BJ (cell line): ENCODE data around the gene CXXC5. TPM values are rescaled to one million over a fixed set of nuclear protein-coding genes. Genes with fewer than 3 reads are reported as not detected.

Experiments used
- CTCF ChIA-PET: fragments of 350-600 bp; formaldehyde crosslinking; extraction: SDS; loops from one replicate; lab custom pipeline; 2021; ENCODE audit warnings: antibody characterized with exemption, inconsistent platforms; lab: Yijun Ruan, JAX
- POLR2A ChIA-PET: fragments of 300-600 bp; sonication (Branson Sonifier 250); formaldehyde crosslinking; extraction: SDS; loops from one replicate; lab custom pipeline; 2021; ENCODE audit warnings: antibody characterized with exemption; lab: Charles Lee
- DNase-seq: peaks from one replicate; pipeline ENCODE4 v3.0.0-alpha.2; 2011; ENCODE audit warnings: low read depth
- H3K27me3 ChIP-seq: 2 replicates; pipeline ENCODE4 v1.6.0; 2011; ENCODE audit warnings: low read length; ENCODE audit not compliant: control insufficient read depth, insufficient read depth
- H3K36me3 ChIP-seq: 2 replicates; pipeline ENCODE4 v1.5.1; 2011; ENCODE audit warnings: low read length; ENCODE audit not compliant: control insufficient read depth, insufficient read depth
- H3K4me3 ChIP-seq: 2 replicates; pipeline ENCODE4 v1.5.1; 2011; ENCODE audit warnings: low read depth, mild to moderate bottlenecking, control low read depth, low read length
- polyA plus RNA-seq: library from polyadenylated mRNA; depleted of rRNA; stranded (reverse); fragments of >200 nt; gene quantifications from 2 replicates; pipeline ENCODE4 v1.2.3, GENCODE V29; 2011
- TF ChIP-seq, protein P1 (sequence below): IDR thresholded peaks from 2 replicates; pipeline ENCODE4 v1.5.1; 2011; ENCODE audit warnings: low read depth, mild to moderate bottlenecking, control low read depth, inconsistent platforms, low read length, moderate library complexity; ENCODE audit not compliant: insufficient read depth

The CXXC5 gene
- polyA plus RNA-seq, 1 experiment, result 50.4 TPM

DNA sequence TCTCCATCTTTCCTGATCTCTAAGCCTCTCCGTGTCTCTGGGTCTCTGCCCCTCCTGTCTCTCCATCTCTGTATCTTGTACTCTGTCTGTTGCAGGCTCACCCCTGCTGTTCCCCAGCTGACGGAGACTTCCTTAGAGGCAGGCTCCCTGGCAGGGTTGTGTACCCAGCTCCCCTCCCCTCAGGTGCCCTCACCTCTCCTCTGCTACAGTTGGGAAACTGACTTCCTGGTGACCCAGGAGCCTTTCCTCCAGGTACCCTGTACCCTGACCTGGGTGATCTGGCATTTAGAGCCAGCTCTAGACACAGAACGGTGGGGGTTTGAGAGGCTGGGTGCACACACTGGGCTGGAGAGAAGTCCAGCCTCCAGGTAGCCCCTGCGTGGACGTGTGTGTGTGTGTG is 37.7 kb downstream of the CXXC5 start:
- Histone ChIP-seq H3K36me3 (peaks cover 14% of the 10 kb centered on the region), H3K27me3 (no peaks in the 10 kb centered on the region), H3K4me3 (no peak overlapping the region)
- DNase-seq, result no peak
- ChIA-PET CTCF (interaction anchor here (1.6 to 3.2 kb wide), 2 partner anchors 51 to 80 kb away, joined by 9 to 20 read pairs; no protein-coding TSS in a partner anchor), POLR2A (no interaction called here)
- TF ChIP-seq, protein P1, sequence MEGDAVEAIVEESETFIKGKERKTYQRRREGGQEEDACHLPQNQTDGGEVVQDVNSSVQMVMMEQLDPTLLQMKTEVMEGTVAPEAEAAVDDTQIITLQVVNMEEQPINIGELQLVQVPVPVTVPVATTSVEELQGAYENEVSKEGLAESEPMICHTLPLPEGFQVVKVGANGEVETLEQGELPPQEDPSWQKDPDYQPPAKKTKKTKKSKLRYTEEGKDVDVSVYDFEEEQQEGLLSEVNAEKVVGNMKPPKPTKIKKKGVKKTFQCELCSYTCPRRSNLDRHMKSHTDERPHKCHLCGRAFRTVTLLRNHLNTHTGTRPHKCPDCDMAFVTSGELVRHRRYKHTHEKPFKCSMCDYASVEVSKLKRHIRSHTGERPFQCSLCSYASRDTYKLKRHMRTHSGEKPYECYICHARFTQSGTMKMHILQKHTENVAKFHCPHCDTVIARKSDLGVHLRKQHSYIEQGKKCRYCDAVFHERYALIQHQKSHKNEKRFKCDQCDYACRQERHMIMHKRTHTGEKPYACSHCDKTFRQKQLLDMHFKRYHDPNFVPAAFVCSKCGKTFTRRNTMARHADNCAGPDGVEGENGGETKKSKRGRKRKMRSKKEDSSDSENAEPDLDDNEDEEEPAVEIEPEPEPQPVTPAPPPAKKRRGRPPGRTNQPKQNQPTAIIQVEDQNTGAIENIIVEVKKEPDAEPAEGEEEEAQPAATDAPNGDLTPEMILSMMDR, result no peak

DNA sequence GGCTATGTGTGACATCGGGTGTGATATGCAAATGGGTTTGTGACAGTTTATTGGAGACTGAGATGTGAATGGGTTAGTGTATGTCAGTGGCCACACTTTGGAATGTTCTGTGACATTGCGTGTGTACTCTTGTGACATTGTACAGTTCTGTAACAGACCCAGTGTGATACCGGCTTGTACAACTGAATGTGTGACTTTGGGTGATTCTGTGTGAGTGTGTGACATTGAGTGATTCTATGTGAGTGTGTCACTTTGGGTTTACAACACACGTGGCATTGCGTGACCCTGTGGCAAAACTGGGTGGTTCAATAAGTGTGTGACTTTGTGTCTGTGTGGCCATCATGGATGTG is 38.2 kb downstream of the CXXC5 start:
- peaks cover 14% of the 10 kb centered on the region for H3K36me3 ChIP-seq
- no peak overlapping the region for H3K4me3 ChIP-seq
- ChIA-PET CTCF (interaction anchor here (1.6 kb wide), 1 partner anchor 80 kb away, joined by 9 read pairs; no protein-coding TSS in a partner anchor), POLR2A (no interaction called here)
- DNase-seq, result no peak
- no peaks in the 10 kb centered on the region for H3K27me3 ChIP-seq
- TF ChIP-seq, protein P1, result no peak

DNA sequence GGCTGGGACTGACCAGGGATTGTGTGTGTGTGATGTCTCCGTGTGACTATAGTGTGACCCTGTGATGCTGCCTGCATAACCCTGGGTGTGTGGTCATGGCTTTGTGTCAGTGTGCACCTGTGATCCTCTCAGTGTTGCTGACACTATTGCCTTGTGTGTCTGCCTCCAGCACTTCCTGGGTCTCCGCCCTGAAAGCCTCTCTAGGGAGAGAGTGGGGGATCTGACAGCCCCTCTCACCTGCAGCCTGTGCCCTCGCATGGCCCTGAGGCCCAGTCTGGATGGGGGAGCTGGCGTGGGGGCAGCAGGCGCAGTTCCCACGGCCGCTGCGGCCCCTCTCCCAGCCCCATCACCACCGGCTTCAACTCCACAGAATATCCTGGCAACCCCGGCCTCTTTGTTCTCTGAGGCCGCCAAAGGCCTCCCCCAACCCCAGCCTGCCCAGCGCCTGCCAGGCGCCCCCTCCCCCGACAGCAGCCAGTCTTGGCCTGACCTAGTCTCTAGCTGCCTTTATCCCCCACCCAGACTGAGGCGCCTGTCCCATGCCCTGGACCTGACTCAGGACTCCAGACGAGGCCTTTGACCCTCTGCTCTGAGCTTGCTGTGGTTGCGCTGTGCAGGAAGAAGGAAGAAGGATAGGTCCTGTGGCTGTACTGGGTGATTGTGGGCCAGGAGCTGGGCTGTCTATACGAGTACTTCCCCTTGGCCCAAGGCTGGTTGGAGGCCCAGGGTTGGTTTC is 38.7 kb downstream of the CXXC5 start:
- Histone ChIP-seq H3K27me3 (no peaks in the 10 kb centered on the region), H3K4me3 (no peak overlapping the region), H3K36me3 (peaks cover 13% of the 10 kb centered on the region)
- no peak for DNase-seq
- ChIA-PET CTCF (interaction anchor here (1.7 to 11.5 kb wide), 3 partner anchors 15 to 80 kb away, joined by 3 to 201 read pairs (median 94); no protein-coding TSS in a partner anchor), POLR2A (no interaction called here)
- TF ChIP-seq, protein P1, result no peak

DNA sequence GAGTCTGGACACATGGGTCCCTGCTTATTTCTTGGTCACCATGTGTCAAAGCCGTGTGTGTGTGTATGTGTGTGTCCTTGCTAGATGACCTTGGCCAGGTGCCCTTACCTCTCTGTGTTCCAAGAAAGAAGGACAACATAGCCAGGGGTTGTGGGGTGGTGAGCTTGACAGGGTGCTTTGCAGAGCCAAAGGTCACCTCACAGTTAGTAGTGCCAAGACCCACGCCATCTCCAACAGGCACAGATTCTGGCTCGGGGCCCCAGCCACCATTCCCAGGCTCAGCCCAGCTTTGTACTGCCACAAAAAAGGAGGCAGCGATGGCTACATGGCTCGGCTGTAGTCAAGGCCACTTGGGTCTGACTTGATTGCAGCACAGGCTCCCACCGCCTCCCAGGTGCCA is 39.5 kb downstream of the CXXC5 start:
- peaks cover 9% of the 10 kb centered on the region for H3K36me3 ChIP-seq
- H3K4me3 ChIP-seq, result no peak overlapping the region
- ChIA-PET POLR2A (no interaction called here), CTCF (interaction anchor here (1.7 to 11.5 kb wide), 4 partner anchors 16 to 79 kb away, joined by 3 to 201 read pairs (median 66); no protein-coding TSS in a partner anchor)
- no peaks in the 10 kb centered on the region for H3K27me3 ChIP-seq
- DNase-seq, result no peak
- TF ChIP-seq, protein P1, result no peak

DNA sequence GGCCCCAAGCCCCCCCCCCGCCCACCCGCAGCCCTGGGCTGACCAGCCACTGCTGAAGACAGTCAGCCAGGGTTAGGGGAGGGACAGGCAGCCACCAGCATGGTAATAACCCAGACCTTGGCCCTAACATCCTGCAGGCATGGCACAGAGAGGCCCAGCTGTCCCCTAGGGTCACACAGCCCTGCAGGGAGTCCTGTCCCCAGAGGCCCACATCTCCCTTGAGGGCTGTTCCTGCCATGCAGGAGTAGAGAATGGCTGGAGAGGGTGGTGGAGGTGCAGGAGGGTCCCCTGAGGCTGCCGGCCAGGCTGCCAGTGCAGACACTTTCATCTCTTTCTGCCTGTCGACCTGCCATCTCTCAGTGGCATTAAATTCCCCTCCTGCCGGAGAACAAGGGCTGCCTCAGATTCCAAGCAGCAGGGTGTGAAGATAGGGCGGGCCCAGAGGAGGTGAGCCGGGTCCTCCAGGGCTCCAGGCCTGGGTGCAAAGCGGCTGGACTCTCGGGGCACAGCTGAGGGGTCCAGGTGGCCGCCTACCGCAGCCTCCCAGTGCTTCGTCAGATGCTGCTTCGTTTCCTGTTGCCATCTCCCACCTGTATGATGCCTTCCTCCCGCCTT is 40.0 kb downstream of the CXXC5 start:
- ChIA-PET CTCF (interaction anchor here (1.7 to 11.5 kb wide), 4 partner anchors 17 to 78 kb away, joined by 3 to 201 read pairs (median 66); no protein-coding TSS in a partner anchor), POLR2A (interaction anchor here (0.5 kb wide), 1 partner anchor 326 kb away, joined by 5 read pairs; no protein-coding TSS in a partner anchor)
- H3K36me3 ChIP-seq, result peaks cover 8% of the 10 kb centered on the region
- no peak overlapping the region for H3K4me3 ChIP-seq
- no peaks in the 10 kb centered on the region for H3K27me3 ChIP-seq
- TF ChIP-seq, protein P1, result no peak
- DNase-seq, result no peak
